SK-N-SH (cell line): Measurements from ENCODE around the gene IL4. TPM values are rescaled to one million over a fixed set of nuclear protein-coding genes. Genes with fewer than 3 reads are reported as not detected.

Source experiments
- CTCF ChIA-PET: fragments of 300-600, 350-600 bp; formaldehyde crosslinking; extraction: SDS; loops from one replicate; lab custom pipeline; 2021; lab: Yijun Ruan, JAX
- POLR2A ChIA-PET: fragments of 350-600 bp; sonication (Branson Sonifier 250); formaldehyde crosslinking; extraction: SDS; loops from one replicate; lab custom pipeline; 2020; ENCODE audit warnings: antibody characterized with exemption, inconsistent platforms; lab: Yijun Ruan, JAX
- DNase-seq: peaks from one replicate; pipeline ENCODE4 v3.0.0; 2012
- H2AFZ ChIP-seq: fragments of 200-600 bp; sonication (generic); 2 replicates; pipeline ENCODE4 v1.8.1; 2016; ENCODE audit warnings: antibody characterized with exemption, mild to moderate bottlenecking, low read depth
- H3F3A ChIP-seq: fragments of 200-600 bp; sonication (generic); replicated peaks from 2 replicates; pipeline ENCODE3; 2016; ENCODE audit warnings: antibody characterized with exemption, mild to moderate bottlenecking; ENCODE audit not compliant: insufficient read depth
- H3K27ac ChIP-seq, 2 experiments: fragments of 200-500 bp in 1 of 2; fragments of 200-600 bp in 1 of 2; sonication (Bioruptor generic) in 1 of 2; sonication (generic), shearing (Covaris generic) in 1 of 2; 2 replicates each; pipeline versions ENCODE4 v1.5.1 to v1.6.1; 2014 to 2016; ENCODE audit warnings: low read depth in 2 of 2, inconsistent platforms in 1 of 2, low read length in 1 of 2, mild to moderate bottlenecking in 1 of 2, mixed read lengths in 1 of 2
- H3K27me3 ChIP-seq: fragments of 200-600 bp; sonication (generic), shearing (Covaris generic); 2 replicates; pipeline ENCODE4 v1.6.1; 2016; ENCODE audit warnings: mixed run types; ENCODE audit not compliant: insufficient read depth
- H3K36me3 ChIP-seq, 2 experiments: fragments of 200-500 bp in 1 of 2; fragments of 200-600 bp in 1 of 2; sonication (Bioruptor generic) in 1 of 2; sonication (generic) in 1 of 2; replicated peaks in 1 of 2; 2 replicates each; pipeline versions ENCODE3 to v1.5.1; 2014 to 2016; ENCODE audit warnings: low read length in 1 of 2, mild to moderate bottlenecking in 1 of 2; ENCODE audit not compliant: insufficient read depth in 2 of 2, control insufficient read depth in 1 of 2
- H3K4me1 ChIP-seq, 2 experiments: fragments of 200-500 bp in 1 of 2; fragments of 200-600 bp in 1 of 2; sonication (Bioruptor generic) in 1 of 2; sonication (generic), shearing (Covaris generic) in 1 of 2; 2 replicates each; pipeline versions ENCODE4 v1.5.1 to v1.6.1; 2014 to 2016; ENCODE audit warnings: low read depth in 1 of 2, low read length in 1 of 2, mixed run types in 1 of 2; ENCODE audit not compliant: insufficient read depth in 2 of 2, control insufficient read depth in 1 of 2
- H3K4me2 ChIP-seq: fragments of 200-600 bp; sonication (generic), shearing (Covaris generic); 2 replicates; pipeline ENCODE4 v1.6.1; 2017; ENCODE audit warnings: mixed run types
- H3K4me3 ChIP-seq, 2 experiments: fragments of 200-500 bp in 1 of 2; fragments of 200-600 bp in 1 of 2; sonication (Bioruptor generic) in 1 of 2; sonication (generic), shearing (Covaris generic) in 1 of 2; 2 replicates each; pipeline versions ENCODE4 v1.5.1 to v1.8.1; 2014 to 2016; ENCODE audit warnings: low read depth in 2 of 2, inconsistent platforms in 1 of 2, low read length in 1 of 2, mild to moderate bottlenecking in 1 of 2, mixed read lengths in 1 of 2, moderate library complexity in 1 of 2
- H3K79me2 ChIP-seq: fragments of 200-600 bp; sonication (generic); 2 replicates; pipeline ENCODE4 v1.8.1; 2017; ENCODE audit warnings: mild to moderate bottlenecking; ENCODE audit not compliant: insufficient read depth
- H3K9ac ChIP-seq: fragments of 200-600 bp; sonication (generic); 2 replicates; pipeline ENCODE4 v1.6.1; 2017; ENCODE audit warnings: mixed run types
- H3K9me2 ChIP-seq: fragments of 200-600 bp; sonication (generic); 2 replicates; pipeline ENCODE4 v1.6.1; 2017; ENCODE audit warnings: mixed run types
- H3K9me3 ChIP-seq: fragments of 200-600 bp; sonication (generic); 2 replicates; pipeline ENCODE4 v1.6.1; 2017; ENCODE audit warnings: mixed run types, mild to moderate bottlenecking, moderate library complexity
- H4K20me1 ChIP-seq: fragments of 200-600 bp; sonication (generic); 2 replicates; pipeline ENCODE4 v1.6.1; 2017; ENCODE audit warnings: mild to moderate bottlenecking, mixed run types; ENCODE audit not compliant: insufficient read depth
- FOXJ3 ChIP-seq: sonication (generic); formaldehyde crosslinking; IDR thresholded peaks from 2 replicates; pipeline ENCODE4 v1.5.1; 2020; ENCODE audit warnings: mild to moderate bottlenecking, missing genetic modification reagents
- GABPA ChIP-seq: IDR thresholded peaks from 2 replicates; pipeline ENCODE4 v1.4.0; 2012; ENCODE audit warnings: low read depth, mild to moderate bottlenecking
- MXI1 ChIP-seq: IDR thresholded peaks from 2 replicates; pipeline ENCODE4 v1.6.1; 2012; ENCODE audit warnings: mild to moderate bottlenecking, low read depth, low read length, improper control_type of control experiment
- NFIC ChIP-seq: IDR thresholded peaks from 2 replicates; pipeline ENCODE4 v1.4.0; 2012; ENCODE audit warnings: borderline replicate concordance
- POLR2AphosphoS5 ChIP-seq: IDR thresholded peaks from 2 replicates; pipeline ENCODE4 v1.6.1; 2012; ENCODE audit warnings: low read depth, low read length
- RAD21 ChIP-seq: IDR thresholded peaks from 2 replicates; pipeline ENCODE4 v1.6.1; 2012; ENCODE audit warnings: mild to moderate bottlenecking, low read length
- RFX5 ChIP-seq: IDR thresholded peaks from 2 replicates; pipeline ENCODE4 v1.6.1; 2012; ENCODE audit warnings: mild to moderate bottlenecking, improper control_type of control experiment, low read length
- SIN3A ChIP-seq: IDR thresholded peaks from 2 replicates; pipeline ENCODE4 v1.6.1; 2012; ENCODE audit warnings: low read depth, mild to moderate bottlenecking, low read length, moderate library complexity, borderline replicate concordance
- TCF12 ChIP-seq: IDR thresholded peaks from 2 replicates; pipeline ENCODE4 v1.4.0; 2012
- TEAD4 ChIP-seq: IDR thresholded peaks from 2 replicates; pipeline ENCODE4 v1.4.0; 2012; ENCODE audit warnings: mild to moderate bottlenecking, borderline replicate concordance; ENCODE audit not compliant: insufficient read depth
- YY1 ChIP-seq: IDR thresholded peaks from 2 replicates; pipeline ENCODE4 v1.4.0; 2012; ENCODE audit warnings: low read depth, mild to moderate bottlenecking
- WGBS: methylation state at CpG from one replicate; pipeline ENCODE4 v1.1.6; 2017; ENCODE audit warnings: low lambda C conversion rate; 5-methylcytosine and 5-hydroxymethylcytosine counted together
- polyA plus RNA-seq, 3 experiments: library from polyadenylated mRNA; depleted of rRNA; stranded (reverse); fragments of >200 nt; gene quantifications; 2 replicates each; pipeline ENCODE4 v1.2.3, GENCODE V29; 2012
- TF ChIP-seq, protein P1 (sequence below): fragments of 150-350 bp; IDR thresholded peaks from 2 replicates; pipeline ENCODE4 v1.6.1; 2017; ENCODE audit warnings: antibody characterized with exemption, low read length, low read depth, borderline replicate concordance
- TF ChIP-seq, protein P2 (sequence below): IDR thresholded peaks from 2 replicates; pipeline ENCODE4 v1.4.0; 2012; ENCODE audit warnings: low read depth, borderline replicate concordance
- TF ChIP-seq, protein P3 (sequence below): fragments of 200-600 bp; sonication (generic); IDR thresholded peaks from 2 replicates; pipeline ENCODE4 v1.6.1; 2017; ENCODE audit warnings: antibody characterized with exemption, mild to moderate bottlenecking, moderate library complexity
- TF ChIP-seq, protein P4 (sequence below): IDR thresholded peaks from 2 replicates; pipeline ENCODE4 v1.4.0; 2012; ENCODE audit warnings: low read depth

Gene IL4
- polyA plus RNA-seq, 1 of the 3 experiments (the other 2 are of a cell fraction) = not detected

DNA sequence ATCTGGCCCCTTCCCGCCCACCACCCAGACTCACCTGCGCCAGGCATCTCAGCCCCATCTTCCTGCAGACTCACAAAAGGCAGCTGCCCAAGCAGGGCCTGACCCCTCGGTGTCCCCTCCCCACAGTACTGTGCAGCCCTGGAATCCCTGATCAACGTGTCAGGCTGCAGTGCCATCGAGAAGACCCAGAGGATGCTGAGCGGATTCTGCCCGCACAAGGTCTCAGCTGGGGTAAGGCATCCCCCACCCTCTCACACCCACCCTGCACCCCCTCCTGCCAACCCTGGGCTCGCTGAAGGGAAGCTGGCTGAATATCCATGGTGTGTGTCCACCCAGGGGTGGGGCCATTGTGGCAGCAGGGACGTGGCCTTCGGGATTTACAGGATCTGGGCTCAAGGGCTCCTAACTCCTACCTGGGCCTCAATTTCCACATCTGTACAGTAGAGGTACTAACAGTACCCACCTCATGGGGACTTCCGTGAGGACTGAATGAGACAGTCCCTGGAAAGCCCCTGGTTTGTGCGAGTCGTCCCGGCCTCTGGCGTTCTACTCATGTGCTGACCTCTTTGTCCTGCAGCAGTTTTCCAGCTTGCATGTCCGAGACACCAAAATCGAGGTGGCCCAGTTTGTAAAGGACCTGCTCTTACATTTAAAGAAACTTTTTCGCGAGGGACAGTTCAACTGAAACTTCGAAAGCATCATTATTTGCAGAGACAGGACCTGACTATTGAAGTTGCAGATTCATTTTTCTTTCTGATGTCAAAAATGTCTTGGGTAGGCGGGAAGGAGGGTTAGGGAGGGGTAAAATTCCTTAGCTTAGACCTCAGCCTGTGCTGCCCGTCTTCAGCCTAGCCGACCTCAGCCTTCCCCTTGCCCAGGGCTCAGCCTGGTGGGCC lies 13.9 kb upstream of the IL4 start (continued):
- TF ChIP-seq, protein P1, sequence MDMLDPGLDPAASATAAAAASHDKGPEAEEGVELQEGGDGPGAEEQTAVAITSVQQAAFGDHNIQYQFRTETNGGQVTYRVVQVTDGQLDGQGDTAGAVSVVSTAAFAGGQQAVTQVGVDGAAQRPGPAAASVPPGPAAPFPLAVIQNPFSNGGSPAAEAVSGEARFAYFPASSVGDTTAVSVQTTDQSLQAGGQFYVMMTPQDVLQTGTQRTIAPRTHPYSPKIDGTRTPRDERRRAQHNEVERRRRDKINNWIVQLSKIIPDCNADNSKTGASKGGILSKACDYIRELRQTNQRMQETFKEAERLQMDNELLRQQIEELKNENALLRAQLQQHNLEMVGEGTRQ = no peak

DNA sequence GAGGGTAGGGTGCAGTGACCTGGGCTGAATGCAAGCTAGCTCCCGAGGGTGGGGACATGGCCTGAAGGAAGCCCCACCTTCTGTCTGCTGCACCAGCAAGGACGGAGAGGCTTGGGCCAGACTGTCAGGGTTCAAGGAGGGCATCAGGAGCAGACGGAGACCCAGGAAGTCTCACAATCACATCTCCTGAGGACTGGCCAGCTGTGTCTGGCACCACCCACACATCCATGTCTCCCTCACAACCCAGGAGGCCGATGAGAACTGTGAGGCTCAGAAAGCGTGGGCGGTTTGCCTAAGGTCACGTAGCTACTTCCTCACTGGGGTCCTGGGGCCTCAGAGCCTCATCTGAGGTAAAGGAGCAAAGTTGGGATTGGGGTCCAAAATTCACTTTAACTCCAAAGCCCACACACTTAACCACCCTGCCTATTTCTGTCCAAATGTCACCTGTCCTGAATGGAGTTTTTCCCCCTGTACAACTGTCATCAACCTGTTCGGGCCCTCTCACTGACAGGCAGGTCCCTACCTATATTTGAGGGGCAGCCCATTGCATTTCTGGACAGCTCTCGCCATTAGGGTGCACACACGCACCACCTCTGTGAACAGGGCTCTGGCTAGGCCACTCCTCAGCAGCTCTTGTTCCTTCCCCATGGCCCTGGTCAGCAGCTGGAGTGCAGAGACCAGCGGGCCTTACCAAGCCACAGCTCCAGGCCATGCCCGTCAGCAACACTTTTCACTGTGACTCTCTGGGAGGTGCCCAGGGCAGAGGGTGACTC lies 12.4 kb upstream of the IL4 start:
- Histone ChIP-seq H3K9me3 (no peaks in the 10 kb centered on the region), H4K20me1 (no peaks in the 10 kb centered on the region), H3K4me3 (no peak overlapping the region), H3K27ac (no peak overlapping the region), H3K36me3 (no peaks in the 10 kb centered on the region), H3K9me2 (no peaks in the 10 kb centered on the region), H3K27me3 (no peaks in the 10 kb centered on the region), H2AFZ (no peak overlapping the region), H3K4me1 (peaks cover 0 to 3% of the 10 kb centered on the region in 2 experiments; a peak in 1 of 4 replicates), H3K4me2 (no peak overlapping the region), H3F3A (no peaks in the 10 kb centered on the region), H3K79me2 (no peaks in the 10 kb centered on the region), H3K9ac (no peak overlapping the region)
- 80% methylated on average over 10 of the region's 12 CpGs for WGBS
- POLR2A ChIA-PET = no interaction called here
- TF ChIP-seq TEAD4 = no peak
- TF ChIP-seq, protein P2, sequence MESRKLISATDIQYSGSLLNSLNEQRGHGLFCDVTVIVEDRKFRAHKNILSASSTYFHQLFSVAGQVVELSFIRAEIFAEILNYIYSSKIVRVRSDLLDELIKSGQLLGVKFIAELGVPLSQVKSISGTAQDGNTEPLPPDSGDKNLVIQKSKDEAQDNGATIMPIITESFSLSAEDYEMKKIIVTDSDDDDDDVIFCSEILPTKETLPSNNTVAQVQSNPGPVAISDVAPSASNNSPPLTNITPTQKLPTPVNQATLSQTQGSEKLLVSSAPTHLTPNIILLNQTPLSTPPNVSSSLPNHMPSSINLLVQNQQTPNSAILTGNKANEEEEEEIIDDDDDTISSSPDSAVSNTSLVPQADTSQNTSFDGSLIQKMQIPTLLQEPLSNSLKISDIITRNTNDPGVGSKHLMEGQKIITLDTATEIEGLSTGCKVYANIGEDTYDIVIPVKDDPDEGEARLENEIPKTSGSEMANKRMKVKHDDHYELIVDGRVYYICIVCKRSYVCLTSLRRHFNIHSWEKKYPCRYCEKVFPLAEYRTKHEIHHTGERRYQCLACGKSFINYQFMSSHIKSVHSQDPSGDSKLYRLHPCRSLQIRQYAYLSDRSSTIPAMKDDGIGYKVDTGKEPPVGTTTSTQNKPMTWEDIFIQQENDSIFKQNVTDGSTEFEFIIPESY = no peak
- no peak for TF ChIP-seq YY1
- no peak for TF ChIP-seq NFIC
- no peak for TF ChIP-seq TCF12
- TF ChIP-seq, protein P3, sequence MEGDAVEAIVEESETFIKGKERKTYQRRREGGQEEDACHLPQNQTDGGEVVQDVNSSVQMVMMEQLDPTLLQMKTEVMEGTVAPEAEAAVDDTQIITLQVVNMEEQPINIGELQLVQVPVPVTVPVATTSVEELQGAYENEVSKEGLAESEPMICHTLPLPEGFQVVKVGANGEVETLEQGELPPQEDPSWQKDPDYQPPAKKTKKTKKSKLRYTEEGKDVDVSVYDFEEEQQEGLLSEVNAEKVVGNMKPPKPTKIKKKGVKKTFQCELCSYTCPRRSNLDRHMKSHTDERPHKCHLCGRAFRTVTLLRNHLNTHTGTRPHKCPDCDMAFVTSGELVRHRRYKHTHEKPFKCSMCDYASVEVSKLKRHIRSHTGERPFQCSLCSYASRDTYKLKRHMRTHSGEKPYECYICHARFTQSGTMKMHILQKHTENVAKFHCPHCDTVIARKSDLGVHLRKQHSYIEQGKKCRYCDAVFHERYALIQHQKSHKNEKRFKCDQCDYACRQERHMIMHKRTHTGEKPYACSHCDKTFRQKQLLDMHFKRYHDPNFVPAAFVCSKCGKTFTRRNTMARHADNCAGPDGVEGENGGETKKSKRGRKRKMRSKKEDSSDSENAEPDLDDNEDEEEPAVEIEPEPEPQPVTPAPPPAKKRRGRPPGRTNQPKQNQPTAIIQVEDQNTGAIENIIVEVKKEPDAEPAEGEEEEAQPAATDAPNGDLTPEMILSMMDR = 0 out of 2 replicates have a peak, but pooled peaks have one; percentile 8
- TF ChIP-seq MXI1 = no peak
- no peak for TF ChIP-seq RFX5
- no peak for TF ChIP-seq POLR2AphosphoS5
- TF ChIP-seq, protein P4, sequence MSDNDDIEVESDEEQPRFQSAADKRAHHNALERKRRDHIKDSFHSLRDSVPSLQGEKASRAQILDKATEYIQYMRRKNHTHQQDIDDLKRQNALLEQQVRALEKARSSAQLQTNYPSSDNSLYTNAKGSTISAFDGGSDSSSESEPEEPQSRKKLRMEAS = no peak
- TF ChIP-seq RAD21 = 0 out of 2 replicates have a peak, but pooled peaks have one; percentile 13
- TF ChIP-seq FOXJ3 = no peak
- TF ChIP-seq SIN3A = no peak
- no peak for TF ChIP-seq GABPA
- DNase-seq = no peak
- CTCF ChIA-PET = interaction anchor here (0.9 to 1.5 kb wide), 3 partner anchors 50 to 423 kb away, joined by 3 read pairs; no protein-coding TSS in a partner anchor
